GM10266 (cell line): ENCODE results near the gene NIFK.
"Not testable (repeated sequence)": the region's sequence is repeated elsewhere in the genome, so short reads cannot be mapped to it uniquely, and the experiment has no call there.

Experiments used
- DNase-seq: peaks from one replicate; pipeline ENCODE4 v3.0.0; 2012; ENCODE audit errors: extremely low spot score
- CTCF ChIP-seq: IDR thresholded peaks from 2 replicates; pipeline ENCODE4 v1.5.1; 2012; ENCODE audit warnings: mild to moderate bottlenecking, low read depth; ENCODE audit not compliant: control insufficient read depth, insufficient read depth; ENCODE audit errors: missing control alignments

Gene NIFK

GRCh38 chr2:121727950-121728349 lies 8.7 kb downstream of the NIFK start:
- DNase-seq = no peak
- no peak for TF ChIP-seq CTCF

- DNase-seq = no peak
- no peak for TF ChIP-seq CTCF
Measured at GRCh38 chr2:121727332-121727731, 9.3 kb downstream of the NIFK start.

- no peak for DNase-seq
- TF ChIP-seq CTCF = no peak
Measured at GRCh38 chr2:121723316-121723715, 13.4 kb downstream of the NIFK start.

- DNase-seq = no peak
- no peak for TF ChIP-seq CTCF
Measured at GRCh38 chr2:121722479-121722878, 14.2 kb downstream of the NIFK start.

- no peak for DNase-seq
- no peak for TF ChIP-seq CTCF
Measured at GRCh38 chr2:121721926-121722325, 14.7 kb downstream of the NIFK start.

- no peak for TF ChIP-seq CTCF
- no peak for DNase-seq
Measured at GRCh38 chr2:121717529-121717928, 19.1 kb downstream of the NIFK start.

- DNase-seq = no peak
- no peak for TF ChIP-seq CTCF
Measured at GRCh38 chr2:121716126-121716525, 20.5 kb downstream of the NIFK start.

- not testable (repeated sequence) for DNase-seq
Measured at GRCh38 chr2:121711481-121711880, 25.2 kb downstream of the NIFK start.
